Ovary (tissue), 9 donors: ENCODE measurements around the gene SDC3. TPM values are rescaled to one million over a fixed set of nuclear protein-coding genes. Genes with fewer than 3 reads are reported as not detected.

Experiments used
- DNase-seq, 5 donors: peaks; one replicate each; pipeline ENCODE4 v3.0.0-alpha.2; 2019 to 2020
- H3K27ac ChIP-seq, 2 donors: fragments of 200-600 bp; one replicate each; pipeline versions ENCODE4 v1.5.1 to v1.8.0; 2019 to 2022
- H3K27me3 ChIP-seq: fragments of 200-600 bp; one replicate; pipeline ENCODE4 v1.8.0; 2022
- H3K36me3 ChIP-seq: fragments of 200-600 bp; sonication (generic); one replicate; pipeline ENCODE4 v1.5.1; 2019
- H3K4me1 ChIP-seq: one replicate; pipeline ENCODE4 v1.8.1; 2013; ENCODE audit warnings: mild to moderate bottlenecking, moderate library complexity; ENCODE audit not compliant: insufficient read depth
- H3K4me3 ChIP-seq: fragments of 200-600 bp; sonication (generic); one replicate; pipeline ENCODE4 v1.5.1; 2017
- H3K9me3 ChIP-seq, 2 donors: fragments of 200-600 bp in 1 of 2; sonication (generic) in 1 of 2; one replicate each; pipeline versions ENCODE4 v1.5.1 to v1.8.1; 2013 to 2019; ENCODE audit warnings: mild to moderate bottlenecking in 1 of 2, moderate library complexity in 1 of 2
- EP300 ChIP-seq: sonication (generic); formaldehyde crosslinking; IDR thresholded peaks from one replicate; pipeline ENCODE4 v1.6.1; 2017; ENCODE audit warnings: antibody characterized with exemption
- POLR2A ChIP-seq: fragments of 450-650 bp; IDR thresholded peaks from one replicate; pipeline ENCODE4 v1.6.1; 2017; ENCODE audit warnings: antibody characterized with exemption, mild to moderate bottlenecking, moderate library complexity
- WGBS, 3 donors: extraction: QIAGEN DNeasy Blood & Tissue Kit in 1 of 3; methylation state at CpG; one replicate each; pipeline versions ENCODE4 v1.1.5 to v1.1.7; 2013 to 2017; 5-methylcytosine and 5-hydroxymethylcytosine counted together
- intact Hi-C, 4 donors: fragments of 100-400 bp; cut with DNase I; formaldehyde crosslinking; loops; one replicate each; pipeline versions ENCODE4 v1.11.0 to v1.15.1; 2022 to 2023
- polyA plus RNA-seq, 2 donors: library from polyadenylated mRNA; stranded (reverse); fragments of 200-250 nt in 1 of 2; fragments of 350-450 nt in 1 of 2; fragmentation: Illumina TruSeq in 1 of 2; extraction: RNeasy Lipid Tissue Mini Kit (QIAGEN cat#74804) in 1 of 2; gene quantifications; one replicate each; pipeline ENCODE4 v1.2.3, GENCODE V29; 2013 to 2014
- total RNA-seq, 7 donors: library from RNA; depleted of rRNA in 2 of 7; stranded (reverse); fragments of >200 nt in 2 of 7; fragmentation: NEBNext Ultra II Directional in 3 of 7; extraction: Animal tissue kit (Norgen Biotek cat#: 25700) in 3 of 7; gene quantifications; one replicate each; pipeline versions ENCODE4 v1.1.0 to v1.2.4, GENCODE V29; 2016 to 2023
- TF ChIP-seq, protein P1 (sequence below), 3 donors: fragments of 450-650 bp in 2 of 3; fragments of 200-600 bp in 1 of 3; IDR thresholded peaks; one replicate each; pipeline versions ENCODE4 v1.5.1 to v1.8.0; 2016 to 2022; ENCODE audit warnings: antibody characterized with exemption in 3 of 3, mild to moderate bottlenecking in 1 of 3
- donor health status: DM: no; HTN: no; CAD: no; lungs with moderate emphysema.
- donor health status: DM: no; HTN: no; CAD: no.
- donor health status: Bipolar disorder and iron deficiency.
- donor health status: DM: yes; HTN: yes; CAD: no.
- donor health status: DM: no; HTN: no; CAD: no.
- donor health status: DM: yes; HTN: yes; CAD: no.

The SDC3 gene
- total and polyA plus RNA-seq, 9 donors, result 4.2 to 31.0 (median 23.0) TPM

DNA sequence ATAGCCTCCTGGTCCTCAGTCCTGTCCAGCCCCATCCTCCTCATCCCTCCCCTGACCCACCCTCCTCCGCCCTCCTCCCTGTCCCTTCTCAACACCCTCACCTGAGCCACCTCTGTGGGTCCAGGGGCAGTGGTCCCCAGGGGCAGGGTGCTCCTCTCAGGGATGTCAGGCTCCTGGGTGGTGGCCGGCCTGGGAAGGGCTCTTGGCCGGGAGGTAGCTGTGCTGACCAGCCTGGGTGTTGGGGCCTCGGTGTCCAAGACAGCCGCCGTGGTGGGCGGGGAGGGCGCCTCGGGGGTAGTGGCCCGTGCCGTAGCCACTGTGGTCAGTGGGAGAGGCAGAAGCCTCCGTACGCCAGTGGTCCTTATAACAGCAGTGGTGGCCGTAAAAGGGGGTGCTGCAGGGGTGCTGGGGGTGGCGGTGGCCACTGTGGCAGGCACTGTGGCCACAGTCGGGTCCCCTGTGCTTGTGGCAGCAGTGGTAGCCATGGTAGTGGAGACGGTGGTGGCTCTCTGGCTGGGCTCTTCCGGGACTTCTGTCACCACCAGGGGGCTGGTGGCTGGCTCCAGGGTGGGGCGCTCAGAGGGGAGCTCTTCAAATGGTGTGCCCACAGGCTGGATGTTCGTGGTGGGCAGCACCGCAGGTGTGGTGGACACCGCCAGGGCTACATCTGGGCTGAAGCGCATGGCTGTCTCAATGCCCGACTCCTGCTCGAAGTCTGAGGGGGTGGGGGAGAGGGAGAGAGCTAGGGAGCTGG lies 31.9 kb downstream of the SDC3 start:
- H3K4me3 ChIP-seq, result no peak overlapping the region
- intact Hi-C loops, result no loop called here
- H3K4me1 ChIP-seq, result no peaks in the 10 kb centered on the region
- H3K27ac ChIP-seq, result no peak overlapping the region
- TF ChIP-seq, protein P1, sequence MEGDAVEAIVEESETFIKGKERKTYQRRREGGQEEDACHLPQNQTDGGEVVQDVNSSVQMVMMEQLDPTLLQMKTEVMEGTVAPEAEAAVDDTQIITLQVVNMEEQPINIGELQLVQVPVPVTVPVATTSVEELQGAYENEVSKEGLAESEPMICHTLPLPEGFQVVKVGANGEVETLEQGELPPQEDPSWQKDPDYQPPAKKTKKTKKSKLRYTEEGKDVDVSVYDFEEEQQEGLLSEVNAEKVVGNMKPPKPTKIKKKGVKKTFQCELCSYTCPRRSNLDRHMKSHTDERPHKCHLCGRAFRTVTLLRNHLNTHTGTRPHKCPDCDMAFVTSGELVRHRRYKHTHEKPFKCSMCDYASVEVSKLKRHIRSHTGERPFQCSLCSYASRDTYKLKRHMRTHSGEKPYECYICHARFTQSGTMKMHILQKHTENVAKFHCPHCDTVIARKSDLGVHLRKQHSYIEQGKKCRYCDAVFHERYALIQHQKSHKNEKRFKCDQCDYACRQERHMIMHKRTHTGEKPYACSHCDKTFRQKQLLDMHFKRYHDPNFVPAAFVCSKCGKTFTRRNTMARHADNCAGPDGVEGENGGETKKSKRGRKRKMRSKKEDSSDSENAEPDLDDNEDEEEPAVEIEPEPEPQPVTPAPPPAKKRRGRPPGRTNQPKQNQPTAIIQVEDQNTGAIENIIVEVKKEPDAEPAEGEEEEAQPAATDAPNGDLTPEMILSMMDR (IDR thresholded peaks at IDR 0.05), result no peak
- TF ChIP-seq EP300, result no peak
- TF ChIP-seq POLR2A, result no peak
- 93 to 96% (median 96%) methylated on average over 25 of the region's 25 CpGs for WGBS, 3 donors
- H3K27me3 ChIP-seq, result no peaks in the 10 kb centered on the region
- H3K9me3 ChIP-seq, result peaks cover 0 to 14% of the 10 kb centered on the region in 2 donors
- H3K36me3 ChIP-seq, result no peaks in the 10 kb centered on the region
- no peak for DNase-seq

DNA sequence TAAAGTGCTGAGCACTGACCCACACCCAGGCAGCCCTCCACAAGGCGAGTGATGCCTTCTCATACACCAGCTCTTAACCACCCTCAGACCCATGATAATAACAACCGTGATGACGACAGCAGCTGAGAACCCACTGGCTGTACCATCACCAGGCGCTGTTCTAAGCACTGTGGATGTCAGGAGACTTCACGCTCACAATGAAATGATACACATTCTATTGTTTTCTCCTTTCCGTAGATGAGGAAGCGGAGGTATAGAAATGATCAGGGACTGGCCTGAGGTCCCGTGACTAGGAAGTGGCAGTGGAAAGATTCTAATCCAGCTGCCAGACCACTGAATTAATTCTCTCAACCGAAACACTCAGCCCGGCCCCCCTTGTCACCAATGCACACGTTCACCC lies 32.6 kb downstream of the SDC3 start:
- DNase-seq, result no peak
- Histone ChIP-seq H3K27ac (no peak overlapping the region), H3K36me3 (no peaks in the 10 kb centered on the region), H3K9me3 (peaks cover 0 to 14% of the 10 kb centered on the region in 2 donors), H3K4me3 (no peak overlapping the region), H3K27me3 (no peaks in the 10 kb centered on the region), H3K4me1 (no peaks in the 10 kb centered on the region)
- intact Hi-C loops, result no loop called here
- no peak for TF ChIP-seq EP300
- TF ChIP-seq POLR2A, result no peak
- TF ChIP-seq, protein P1 (IDR thresholded peaks at IDR 0.05), result no peak
- WGBS, 3 donors, result 95 to 99% (median 96%) methylated on average over 11 of the region's 11 CpGs

DNA sequence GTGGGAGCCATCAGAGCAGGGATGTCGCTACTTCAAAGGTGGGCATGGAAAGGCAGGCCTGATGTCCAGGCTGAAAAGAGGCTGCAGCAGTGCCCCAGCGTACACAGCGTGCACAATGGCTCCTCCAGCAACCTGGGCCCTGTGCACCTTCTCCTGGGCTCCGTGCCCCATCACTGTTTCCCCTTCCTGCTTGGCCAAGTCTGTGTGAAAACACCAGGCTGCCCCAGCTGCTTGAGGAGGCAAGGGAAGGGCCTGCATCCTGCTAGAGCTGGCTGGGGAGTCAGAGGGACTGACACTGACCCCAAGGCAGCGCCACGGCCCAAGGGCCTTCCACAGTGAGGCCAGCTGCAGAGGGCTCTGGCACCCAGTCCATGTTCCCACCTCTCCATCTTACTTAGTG lies 33.4 kb downstream of the SDC3 start:
- WGBS, 3 donors, result 91 to 97% (median 96%) methylated on average over 6 of the region's 6 CpGs
- Histone ChIP-seq H3K27me3 (no peaks in the 10 kb centered on the region), H3K36me3 (no peaks in the 10 kb centered on the region), H3K4me3 (no peak overlapping the region), H3K4me1 (no peaks in the 10 kb centered on the region), H3K27ac (no peak overlapping the region), H3K9me3 (peaks cover 0 to 14% of the 10 kb centered on the region in 2 donors)
- no peak for DNase-seq
- intact Hi-C loops, result no loop called here
- no peak for TF ChIP-seq EP300
- TF ChIP-seq POLR2A, result no peak
- TF ChIP-seq, protein P1 (IDR thresholded peaks at IDR 0.05), result no peak

DNA sequence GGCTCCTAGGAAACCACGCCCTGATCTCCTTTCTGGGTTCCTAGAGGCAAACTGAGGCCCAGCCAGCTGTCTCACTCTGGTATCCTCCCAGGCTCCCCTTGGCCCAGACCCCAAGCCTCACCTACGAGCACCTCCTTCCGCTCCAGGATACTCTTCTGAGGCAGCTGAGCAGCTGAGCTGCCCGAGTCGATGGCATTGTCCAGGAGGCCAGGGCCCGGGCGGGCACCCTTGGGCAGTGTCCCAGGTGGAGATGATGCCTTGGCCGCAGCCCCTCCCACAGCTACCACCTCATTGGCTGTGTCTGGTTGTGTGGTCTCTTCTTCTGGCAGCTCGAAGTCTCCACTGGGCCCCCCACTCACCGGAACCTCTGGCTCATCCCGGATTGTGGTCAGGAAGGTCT lies 34.4 kb downstream of the SDC3 start:
- no peaks in the 10 kb centered on the region for H3K4me1 ChIP-seq
- H3K27me3 ChIP-seq, result no peaks in the 10 kb centered on the region
- DNase-seq, result no peak
- H3K4me3 ChIP-seq, result no peak overlapping the region
- intact Hi-C loops, result no loop called here
- no peak overlapping the region for H3K27ac ChIP-seq
- TF ChIP-seq POLR2A, result no peak
- TF ChIP-seq EP300, result no peak
- TF ChIP-seq, protein P1 (IDR thresholded peaks at IDR 0.05), result no peak
- H3K36me3 ChIP-seq, result no peaks in the 10 kb centered on the region
- WGBS, 3 donors, result 96 to 97% (median 97%) methylated on average over 11 of the region's 11 CpGs
- peaks cover 0 to 14% of the 10 kb centered on the region in 2 donors for H3K9me3 ChIP-seq
